Kidney epithelial cell (primary cell): ENCODE results near the gene SLC39A9. TPM values are rescaled to one million over a fixed set of nuclear protein-coding genes. Genes with fewer than 3 reads are reported as not detected.

ENCODE experiments used
- DNase-seq: peaks from one replicate; pipeline ENCODE4 v3.0.0-alpha.2; 2010; ENCODE audit warnings: low read depth
- H3K27me3 ChIP-seq: 2 replicates; pipeline ENCODE4 v1.6.0; 2011; ENCODE audit warnings: low read length; ENCODE audit not compliant: control insufficient read depth, insufficient read depth
- H3K36me3 ChIP-seq: 2 replicates; pipeline ENCODE4 v1.5.1; 2011; ENCODE audit warnings: low read length; ENCODE audit not compliant: control insufficient read depth, insufficient read depth
- H3K4me3 ChIP-seq: 2 replicates; pipeline ENCODE4 v1.5.1; 2011; ENCODE audit warnings: low read depth, mild to moderate bottlenecking, control low read depth, low read length
- total RNA-seq: library from RNA; depleted of rRNA; stranded (reverse); fragments of >200 nt; gene quantifications from 2 replicates; pipeline ENCODE4 v1.2.3, GENCODE V29; 2015
- TF ChIP-seq, protein P1 (sequence below): IDR thresholded peaks from 2 replicates; pipeline ENCODE4 v1.5.1; 2011; ENCODE audit warnings: mild to moderate bottlenecking, moderate library complexity, low read length, control low read depth, inconsistent platforms; ENCODE audit not compliant: insufficient read depth, poor library complexity, severe bottlenecking

The SLC39A9 gene
- total RNA-seq, 1 donor from 2014 or later: 82.8 TPM

- TF ChIP-seq, protein P1, sequence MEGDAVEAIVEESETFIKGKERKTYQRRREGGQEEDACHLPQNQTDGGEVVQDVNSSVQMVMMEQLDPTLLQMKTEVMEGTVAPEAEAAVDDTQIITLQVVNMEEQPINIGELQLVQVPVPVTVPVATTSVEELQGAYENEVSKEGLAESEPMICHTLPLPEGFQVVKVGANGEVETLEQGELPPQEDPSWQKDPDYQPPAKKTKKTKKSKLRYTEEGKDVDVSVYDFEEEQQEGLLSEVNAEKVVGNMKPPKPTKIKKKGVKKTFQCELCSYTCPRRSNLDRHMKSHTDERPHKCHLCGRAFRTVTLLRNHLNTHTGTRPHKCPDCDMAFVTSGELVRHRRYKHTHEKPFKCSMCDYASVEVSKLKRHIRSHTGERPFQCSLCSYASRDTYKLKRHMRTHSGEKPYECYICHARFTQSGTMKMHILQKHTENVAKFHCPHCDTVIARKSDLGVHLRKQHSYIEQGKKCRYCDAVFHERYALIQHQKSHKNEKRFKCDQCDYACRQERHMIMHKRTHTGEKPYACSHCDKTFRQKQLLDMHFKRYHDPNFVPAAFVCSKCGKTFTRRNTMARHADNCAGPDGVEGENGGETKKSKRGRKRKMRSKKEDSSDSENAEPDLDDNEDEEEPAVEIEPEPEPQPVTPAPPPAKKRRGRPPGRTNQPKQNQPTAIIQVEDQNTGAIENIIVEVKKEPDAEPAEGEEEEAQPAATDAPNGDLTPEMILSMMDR: no peak
Measured at GRCh38 chr14:69428289-69428998, 30.0 kb downstream of the SLC39A9 start.

DNA sequence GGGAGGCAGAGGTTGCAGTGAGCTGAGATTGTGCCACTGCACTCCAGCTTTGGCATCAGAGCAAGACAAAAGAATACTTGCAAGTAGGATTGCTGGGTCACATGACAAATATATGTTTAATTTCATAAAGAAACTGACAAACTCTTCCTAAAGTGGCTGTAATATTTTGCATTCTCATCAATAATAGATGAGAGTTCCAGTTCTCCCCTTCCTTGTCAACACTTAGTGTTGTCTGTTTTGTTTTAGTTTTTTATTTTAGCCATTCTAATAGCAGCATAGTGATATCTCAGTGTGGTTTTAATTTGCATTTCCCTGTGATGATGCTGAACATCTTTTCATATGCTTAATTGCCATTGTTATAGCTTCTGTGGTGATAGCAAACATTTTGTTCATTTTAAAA, 31.2 kb downstream of the SLC39A9 start:
- TF ChIP-seq, protein P1: no peak
- Histone ChIP-seq H3K27me3 (no peaks in the 10 kb centered on the region), H3K36me3 (no peaks in the 10 kb centered on the region), H3K4me3 (no peak overlapping the region)
- DNase-seq: no peak

More at GRCh38 chr14:69428289-69428998, 30.0 kb downstream of the SLC39A9 start:
- H3K36me3 ChIP-seq: no peaks in the 10 kb centered on the region
- H3K4me3 ChIP-seq: no peak overlapping the region
- H3K27me3 ChIP-seq: no peaks in the 10 kb centered on the region
- DNase-seq: no peak

DNA sequence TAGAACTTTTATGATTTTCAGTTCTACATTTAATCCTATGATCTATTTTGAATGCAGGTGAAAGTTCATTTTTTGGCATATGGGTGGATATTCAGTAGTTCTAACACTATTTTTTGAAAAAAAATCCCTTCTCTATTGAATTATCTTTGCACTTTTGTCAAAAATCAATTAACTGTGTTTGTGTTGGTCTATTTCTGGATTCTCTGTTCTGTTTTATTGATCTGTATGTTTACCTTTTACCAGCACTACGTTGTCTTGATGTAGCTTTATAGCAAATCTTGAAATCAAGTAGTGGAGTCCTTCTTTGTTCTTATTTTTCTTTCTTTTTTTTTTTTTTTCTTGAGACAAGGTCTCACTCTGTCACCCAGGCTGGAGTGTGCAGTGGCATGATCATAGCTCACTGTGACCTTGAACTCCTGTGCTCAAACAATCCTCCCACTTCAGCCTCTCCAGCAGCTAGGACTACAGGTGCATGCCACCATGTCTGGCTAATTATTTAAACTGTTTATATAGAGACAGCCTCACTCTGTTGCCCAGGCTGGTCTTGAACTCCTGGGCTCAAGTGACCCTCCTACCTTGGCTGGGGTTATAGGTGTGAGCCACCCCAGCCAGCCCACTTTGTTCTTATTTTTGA, 31.9 kb downstream of the SLC39A9 start:
- Histone ChIP-seq H3K4me3 (no peak overlapping the region), H3K27me3 (no peaks in the 10 kb centered on the region), H3K36me3 (no peaks in the 10 kb centered on the region)
- DNase-seq: no peak
- TF ChIP-seq, protein P1: no peak

GRCh38 chr14:69432364-69432763, 33.9 kb downstream of the SLC39A9 start:
- no peak for DNase-seq
- Histone ChIP-seq H3K4me3 (no peak overlapping the region), H3K36me3 (no peaks in the 10 kb centered on the region), H3K27me3 (no peaks in the 10 kb centered on the region)
- TF ChIP-seq, protein P1: no peak

DNA sequence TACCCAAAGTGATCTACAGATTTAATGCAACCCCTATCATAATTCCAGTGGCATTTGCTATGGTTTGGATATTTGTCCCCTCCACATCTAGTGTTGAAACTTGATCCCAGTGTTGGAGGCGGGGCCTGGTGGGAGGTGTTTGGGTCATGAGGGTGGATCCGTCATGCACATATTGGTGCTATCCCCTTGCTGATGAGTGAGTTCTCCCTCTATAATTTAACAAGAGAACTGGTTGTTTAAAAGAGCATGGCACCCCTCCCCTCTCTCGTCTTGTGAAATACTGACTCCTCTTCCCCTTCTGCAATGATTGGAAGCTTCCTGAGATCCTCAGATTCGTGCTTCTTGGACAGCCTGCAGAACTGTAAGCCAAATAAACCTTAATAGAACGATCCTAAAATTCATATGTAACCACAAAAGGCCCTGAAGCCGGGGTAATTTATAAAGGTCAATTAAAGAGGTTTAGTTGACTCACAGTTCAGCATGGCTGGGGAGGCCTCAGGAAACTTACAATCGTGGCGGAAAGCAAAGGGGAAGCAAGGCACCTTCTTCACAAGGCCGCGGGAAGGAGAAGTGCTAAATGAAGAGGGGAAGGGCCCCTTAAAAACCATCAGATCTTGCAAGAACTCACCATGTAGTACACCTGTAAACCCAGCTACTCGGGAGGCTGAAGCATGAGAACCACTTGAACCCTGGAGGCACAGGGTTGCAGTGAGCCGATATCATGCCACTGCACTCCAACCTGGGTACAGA, 41.2 kb downstream of the SLC39A9 start:
- no peak overlapping the region for H3K4me3 ChIP-seq
- no peaks in the 10 kb centered on the region for H3K27me3 ChIP-seq
- no peaks in the 10 kb centered on the region for H3K36me3 ChIP-seq
- TF ChIP-seq, protein P1: no peak
- no peak for DNase-seq
